Posterior cingulate gyrus (tissue), 11 donors: ENCODE results near the gene RBM4.
"Not testable (repeated sequence)": the region's sequence is repeated elsewhere in the genome, so short reads cannot be mapped to it uniquely, and the experiment has no call there.

Experiments used
- DNase-seq, 10 donors: peaks; one replicate each; pipeline versions ENCODE4 v3.0.0 to v3.0.0-alpha.2; 2020 to 2021; ENCODE audit warnings: mixed read lengths in 3 of 10
- intact Hi-C: fragments of 100-400 bp; cut with DNase I; formaldehyde crosslinking; loops from one replicate; pipeline ENCODE4 v1.15.1; 2023

The RBM4 gene

DNA sequence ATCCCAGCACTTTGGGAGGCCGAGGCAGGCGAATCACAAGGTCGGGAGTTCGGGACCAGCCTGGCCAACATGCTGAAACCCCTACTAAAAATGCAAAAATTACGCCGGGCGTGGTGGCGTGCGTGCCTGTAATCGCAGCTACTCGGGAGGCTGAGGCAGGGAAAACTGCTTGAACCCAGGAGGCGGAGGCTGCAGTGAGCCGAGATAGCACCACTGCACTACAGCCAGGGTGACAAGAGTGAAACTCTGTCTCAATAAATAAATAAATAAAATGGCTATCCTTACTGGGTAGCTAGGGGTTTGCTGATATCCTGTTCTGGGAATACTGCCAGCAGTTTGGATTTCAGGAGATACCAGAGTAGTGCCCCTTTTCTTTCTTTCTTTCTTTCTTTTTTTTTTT, 24.4 kb upstream of the RBM4 start:
- intact Hi-C loops: no loop called here
- peak in 2 of 10 donors; percentile 46 to 55 for DNase-seq

DNA sequence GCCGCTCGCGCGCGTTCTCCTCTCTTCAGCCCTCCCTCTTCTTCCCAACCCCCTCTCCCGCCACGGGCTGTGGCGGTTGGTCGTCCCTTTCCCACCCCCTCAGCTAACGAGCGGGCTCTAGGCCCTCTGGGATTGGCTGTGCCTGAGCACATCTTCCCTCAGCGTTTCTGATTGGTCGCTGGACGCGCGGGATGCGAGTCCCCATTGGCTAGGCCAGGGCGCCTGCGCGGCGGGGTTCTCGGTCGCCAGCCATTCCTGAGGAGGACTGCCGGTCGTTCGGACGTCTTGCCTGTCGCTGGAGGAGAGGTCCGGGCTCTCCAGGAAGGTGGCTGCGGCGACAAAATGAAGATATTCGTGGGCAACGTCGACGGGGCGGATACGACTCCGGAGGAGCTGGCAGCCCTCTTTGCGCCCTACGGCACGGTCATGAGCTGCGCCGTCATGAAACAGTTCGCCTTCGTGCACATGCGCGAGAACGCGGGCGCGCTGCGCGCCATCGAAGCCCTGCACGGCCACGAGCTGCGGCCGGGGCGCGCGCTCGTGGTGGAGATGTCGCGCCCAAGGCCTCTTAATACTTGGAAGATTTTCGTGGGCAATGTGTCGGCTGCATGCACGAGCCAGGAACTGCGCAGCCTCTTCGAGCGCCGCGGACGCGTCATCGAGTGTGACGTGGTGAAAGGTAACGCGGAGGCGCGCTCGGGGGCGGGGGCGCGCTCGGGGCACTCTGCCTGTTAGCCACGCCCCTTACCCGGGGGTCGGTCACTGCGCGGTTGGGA, 21.9 kb upstream of the RBM4 start, which contains the start of gene RBM14:
TSS of gene RBM14 (plus strand) at position 252 of the 776 bp plus-strand sequence. CDS start at position 343, 91 bp downstream.
- DNase-seq: peak; percentile 97 to 100 (median 98)
- intact Hi-C loops: loop anchor here (1.0 to 2.0 kb wide), 3 partner anchors 22 to 61 kb away; partner anchors contain the start of genes CCDC87, CCS, RBM4 and RBM4B

DNA sequence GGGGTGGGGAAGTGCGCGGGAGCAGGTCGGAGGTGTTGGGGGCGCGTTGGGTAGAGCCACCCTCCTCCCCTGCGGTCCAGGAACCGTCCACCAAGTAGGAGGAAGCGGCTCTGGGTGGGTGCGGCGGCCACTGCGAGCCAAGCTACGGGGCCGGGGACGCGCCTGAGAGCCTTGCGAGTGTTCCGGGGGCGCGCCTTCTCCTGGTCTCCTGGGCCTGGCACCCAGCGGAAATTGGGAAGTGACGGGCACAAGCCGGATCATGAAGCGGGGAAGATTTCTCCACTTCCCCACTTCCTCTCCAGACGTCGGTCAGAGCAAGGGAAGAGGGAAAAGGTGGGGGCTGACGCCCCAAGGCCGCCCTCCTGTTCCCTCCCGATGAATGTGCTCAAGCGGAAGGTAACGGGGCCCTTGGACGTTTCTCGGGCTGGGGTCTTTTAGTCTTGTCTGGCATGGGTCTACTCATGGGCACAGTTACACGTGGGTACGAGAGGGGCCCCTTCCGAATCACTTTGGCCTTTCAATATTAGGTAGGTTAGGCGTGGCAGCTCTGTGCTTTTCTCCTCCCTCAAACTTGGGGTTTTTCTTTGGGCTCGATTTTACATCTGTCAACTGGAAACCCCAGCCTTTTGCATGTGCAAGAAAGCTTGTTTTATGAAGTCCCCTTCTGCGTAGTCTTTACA, 21.2 kb upstream of the RBM4 start:
- DNase-seq: peak in 6 of 10 donors; percentile 29 to 88 (median 50)
- intact Hi-C loops: loop anchor here (2.0 kb wide), 1 partner anchor 24 kb away; the partner anchor contains the start of genes CCDC87 and CCS

DNA sequence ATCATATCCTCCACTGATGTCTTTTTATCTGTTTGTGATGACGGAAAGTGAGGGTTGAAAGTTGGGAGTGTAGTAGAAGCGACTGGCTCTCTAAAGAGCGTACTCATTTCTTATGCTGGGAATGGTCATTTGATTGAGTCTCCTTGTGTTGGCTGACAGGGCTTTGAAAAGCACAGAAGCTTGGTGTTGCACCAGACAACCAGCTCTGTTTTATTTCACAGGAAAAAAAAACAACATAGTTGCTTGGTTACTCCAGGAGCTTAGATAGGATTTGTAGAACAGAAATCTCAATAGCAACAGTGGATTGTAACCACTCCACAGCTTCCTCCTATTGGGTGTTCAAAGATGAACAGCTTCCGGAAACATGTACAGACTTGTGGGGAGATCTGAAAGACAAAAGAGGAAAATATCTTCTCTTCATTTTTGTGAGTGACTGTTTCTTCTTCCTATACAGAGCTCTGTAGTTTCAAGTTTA, 19.4 kb upstream of the RBM4 start:
- DNase-seq: no peak
- intact Hi-C loops: no loop called here

DNA sequence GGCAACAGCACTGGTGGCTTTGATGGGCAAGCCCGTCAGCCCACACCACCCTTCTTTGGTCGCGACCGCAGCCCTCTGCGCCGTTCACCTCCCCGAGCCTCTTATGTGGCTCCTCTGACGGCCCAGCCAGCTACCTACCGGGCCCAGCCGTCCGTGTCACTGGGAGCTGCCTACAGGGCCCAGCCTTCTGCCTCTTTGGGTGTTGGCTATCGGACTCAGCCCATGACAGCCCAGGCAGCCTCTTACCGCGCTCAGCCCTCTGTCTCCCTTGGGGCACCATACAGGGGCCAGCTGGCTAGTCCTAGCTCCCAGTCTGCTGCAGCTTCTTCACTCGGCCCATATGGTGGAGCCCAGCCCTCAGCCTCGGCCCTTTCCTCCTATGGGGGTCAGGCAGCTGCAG, 14.1 kb upstream of the RBM4 start:
- DNase-seq: peak in 1 of 10 donors; percentile 42
- intact Hi-C loops: no loop called here

DNA sequence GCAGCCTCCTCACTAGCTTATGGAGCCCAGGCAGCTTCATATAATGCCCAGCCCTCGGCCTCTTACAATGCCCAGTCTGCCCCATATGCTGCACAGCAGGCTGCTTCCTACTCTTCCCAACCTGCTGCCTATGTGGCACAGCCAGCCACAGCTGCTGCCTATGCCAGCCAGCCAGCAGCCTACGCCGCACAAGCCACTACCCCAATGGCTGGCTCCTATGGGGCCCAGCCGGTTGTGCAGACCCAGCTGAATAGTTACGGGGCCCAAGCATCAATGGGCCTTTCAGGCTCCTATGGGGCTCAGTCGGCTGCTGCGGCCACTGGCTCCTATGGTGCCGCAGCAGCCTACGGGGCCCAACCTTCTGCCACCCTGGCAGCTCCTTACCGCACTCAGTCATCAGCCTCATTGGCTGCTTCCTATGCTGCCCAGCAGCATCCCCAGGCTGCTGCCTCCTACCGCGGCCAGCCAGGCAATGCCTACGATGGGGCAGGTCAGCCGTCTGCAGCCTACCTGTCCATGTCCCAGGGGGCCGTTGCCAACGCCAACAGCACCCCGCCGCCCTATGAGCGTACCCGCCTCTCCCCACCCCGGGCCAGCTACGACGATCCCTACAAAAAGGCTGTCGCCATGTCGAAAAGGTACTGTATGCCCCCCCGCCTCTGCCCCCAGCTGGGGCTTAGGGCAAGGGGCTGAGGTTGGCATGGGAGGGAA, 13.3 kb upstream of the RBM4 start:
- intact Hi-C loops: no loop called here

DNA sequence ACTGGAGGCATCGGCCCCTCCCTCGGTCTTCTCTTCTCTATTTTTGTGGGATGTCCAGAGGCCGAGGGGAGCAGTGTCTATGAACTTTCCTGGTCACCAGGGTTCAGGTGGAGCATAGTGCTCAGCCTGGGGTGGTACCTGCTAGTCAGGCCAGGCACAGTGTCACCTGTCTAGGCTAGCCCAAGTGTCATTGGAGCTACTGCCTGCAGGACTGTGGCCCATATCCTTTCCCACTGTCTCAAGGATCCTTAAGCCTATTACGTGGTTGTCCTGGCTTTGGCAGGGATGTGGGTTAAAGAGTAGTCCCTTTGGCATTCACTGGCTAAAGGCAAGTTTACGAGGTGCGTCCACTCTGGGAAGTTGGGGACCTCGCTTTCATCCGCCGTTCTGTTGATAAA, 12.8 kb upstream of the RBM4 start:
- intact Hi-C loops: no loop called here
- DNase-seq: no peak

More for the DNA sequence above, 13.3 kb upstream of the RBM4 start:
- peak in 2 of 10 donors; percentile 60 to 79 for DNase-seq

DNA sequence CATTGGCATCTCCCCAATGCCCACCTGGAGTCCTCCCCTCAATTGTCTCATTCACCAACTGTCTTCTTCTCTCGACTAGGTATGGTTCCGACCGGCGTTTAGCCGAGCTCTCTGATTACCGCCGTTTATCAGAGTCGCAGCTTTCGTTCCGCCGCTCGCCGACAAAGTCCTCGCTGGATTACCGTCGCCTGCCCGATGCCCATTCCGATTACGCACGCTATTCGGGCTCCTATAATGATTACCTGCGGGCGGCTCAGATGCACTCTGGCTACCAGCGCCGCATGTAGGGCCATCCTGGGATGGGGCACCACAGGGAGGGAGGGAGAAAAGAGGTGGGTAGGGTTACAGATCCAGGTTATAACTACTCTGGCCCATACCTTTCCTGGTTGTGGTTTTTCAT, 12.1 kb upstream of the RBM4 start:
- DNase-seq: peak in 1 of 10 donors; percentile 59
- intact Hi-C loops: no loop called here

DNA sequence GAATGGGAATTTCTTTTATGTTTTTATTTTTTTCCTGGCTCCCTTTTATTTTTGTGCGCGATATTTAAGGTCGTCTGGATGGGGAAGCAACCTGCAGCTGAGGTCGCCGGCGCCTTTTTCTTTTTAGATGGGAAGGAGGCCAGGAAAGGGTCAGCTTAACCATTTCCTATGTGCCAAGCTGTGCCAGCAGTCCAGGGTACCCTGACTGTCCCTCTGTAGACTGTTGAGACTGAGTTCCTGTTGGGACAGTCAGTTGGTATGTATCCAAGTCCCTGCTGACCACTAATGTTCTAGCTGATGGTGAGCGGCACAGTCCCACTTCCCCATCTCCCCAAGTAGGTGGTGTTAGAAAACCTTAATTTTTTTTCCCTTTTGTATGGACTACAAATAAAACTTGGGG, 11.6 kb upstream of the RBM4 start:
- intact Hi-C loops: no loop called here
- peak in 1 of 10 donors; percentile 32 for DNase-seq

DNA sequence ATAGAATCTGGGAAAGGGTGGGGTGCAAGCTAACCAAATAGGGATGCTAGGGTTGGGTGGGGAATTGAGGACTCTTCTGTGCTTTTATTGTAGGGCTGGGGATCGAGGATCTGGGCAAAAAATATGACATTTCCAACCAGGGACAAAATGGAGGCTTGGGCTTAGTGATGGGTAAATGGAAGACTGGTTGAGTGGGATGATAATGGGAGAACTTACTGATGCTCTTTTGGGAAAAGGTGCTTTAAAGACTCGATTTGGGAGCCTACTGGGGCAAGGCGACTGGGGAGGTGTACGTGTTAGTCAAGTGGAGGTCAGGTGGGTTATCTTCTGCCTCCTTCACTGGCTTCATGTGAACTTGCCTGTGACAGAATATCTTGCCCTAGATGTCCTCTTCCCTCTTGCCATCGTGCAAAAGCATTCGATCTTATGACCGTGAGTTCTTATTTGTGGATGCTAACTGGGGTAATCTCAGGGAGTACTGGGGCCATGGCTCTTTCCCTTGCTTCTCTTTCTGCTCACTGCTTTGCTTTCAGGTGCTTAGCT, 10.4 kb upstream of the RBM4 start:
- no peak for DNase-seq
- intact Hi-C loops: no loop called here

DNA sequence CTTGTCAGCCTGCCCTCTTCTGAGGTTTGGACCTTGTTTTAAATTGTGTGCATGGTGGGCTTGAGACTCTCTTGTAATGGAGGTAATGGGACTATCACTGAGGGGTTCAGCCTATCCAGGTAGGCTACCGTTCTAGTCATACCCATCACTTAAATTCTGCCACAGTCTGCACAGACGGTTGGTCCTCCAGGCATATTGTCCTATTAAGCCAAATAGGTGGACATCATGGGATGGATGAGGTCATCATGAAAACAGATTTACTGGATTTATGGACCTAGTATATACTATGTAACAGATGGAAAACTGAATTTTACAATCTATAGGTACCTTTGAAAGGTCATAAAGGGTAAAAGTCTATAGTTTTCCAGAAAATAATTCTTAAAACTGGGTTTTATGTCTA, 9.1 kb upstream of the RBM4 start:
- no peak for DNase-seq
- intact Hi-C loops: no loop called here

DNA sequence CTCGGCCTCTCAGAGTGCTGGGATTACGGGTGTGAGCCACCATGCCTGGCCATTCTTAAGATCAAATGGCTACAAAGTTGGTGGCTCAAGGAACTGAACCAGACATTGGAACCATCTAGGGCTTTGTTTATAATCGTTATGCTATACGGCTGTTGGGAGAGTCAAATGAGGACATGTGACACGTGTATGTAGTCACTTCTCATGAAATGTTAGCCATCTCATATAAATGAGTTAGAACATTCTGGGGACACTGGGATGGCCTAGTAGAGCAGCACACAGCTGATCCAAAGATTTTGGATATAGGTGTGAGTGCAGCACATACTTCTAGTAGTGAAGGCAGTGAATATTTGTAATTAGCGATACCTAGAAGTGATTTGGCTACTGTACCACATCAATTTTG, 6.6 kb upstream of the RBM4 start:
- no peak for DNase-seq
- intact Hi-C loops: no loop called here

DNA sequence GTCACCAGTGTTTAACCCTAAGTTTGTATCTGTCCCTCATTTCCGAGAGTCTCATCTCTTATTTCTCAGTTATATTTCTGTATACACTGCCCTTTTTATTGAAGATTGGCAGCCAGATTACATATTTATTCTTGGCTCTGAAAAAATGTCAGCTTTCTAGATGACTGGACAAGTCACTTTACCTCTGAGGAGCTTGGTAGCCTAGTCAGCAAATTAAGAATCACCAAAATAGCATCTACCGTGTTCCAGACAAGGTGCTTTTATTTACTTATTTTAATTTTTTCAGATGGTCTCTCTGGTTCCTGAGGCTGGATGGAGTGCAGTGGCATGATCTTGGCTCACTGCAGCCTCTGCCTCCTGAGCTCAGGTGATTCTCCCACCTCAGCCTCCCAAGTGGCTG, 5.6 kb upstream of the RBM4 start:
- intact Hi-C loops: no loop called here
- no peak for DNase-seq

DNA sequence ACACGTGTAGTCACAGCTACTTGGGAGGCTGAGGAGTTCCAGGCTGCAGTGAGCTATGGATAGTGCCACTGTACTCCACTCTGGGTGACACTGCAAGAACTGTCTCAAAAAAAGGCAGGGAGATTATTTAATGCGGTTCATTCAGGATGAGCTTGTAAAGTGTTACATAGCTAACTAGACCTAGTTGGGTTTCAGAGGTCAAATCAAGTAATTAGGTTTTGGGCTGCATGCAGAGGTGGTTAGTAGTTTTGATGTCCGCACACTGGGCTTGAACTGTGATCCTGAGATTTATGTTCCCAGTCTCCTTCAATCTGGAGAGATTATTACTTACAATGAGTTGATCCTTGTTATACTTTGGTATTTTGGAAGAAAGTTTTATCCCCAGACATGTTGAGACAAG, 2.1 kb upstream of the RBM4 start:
- no peak for DNase-seq
- intact Hi-C loops: no loop called here

DNA sequence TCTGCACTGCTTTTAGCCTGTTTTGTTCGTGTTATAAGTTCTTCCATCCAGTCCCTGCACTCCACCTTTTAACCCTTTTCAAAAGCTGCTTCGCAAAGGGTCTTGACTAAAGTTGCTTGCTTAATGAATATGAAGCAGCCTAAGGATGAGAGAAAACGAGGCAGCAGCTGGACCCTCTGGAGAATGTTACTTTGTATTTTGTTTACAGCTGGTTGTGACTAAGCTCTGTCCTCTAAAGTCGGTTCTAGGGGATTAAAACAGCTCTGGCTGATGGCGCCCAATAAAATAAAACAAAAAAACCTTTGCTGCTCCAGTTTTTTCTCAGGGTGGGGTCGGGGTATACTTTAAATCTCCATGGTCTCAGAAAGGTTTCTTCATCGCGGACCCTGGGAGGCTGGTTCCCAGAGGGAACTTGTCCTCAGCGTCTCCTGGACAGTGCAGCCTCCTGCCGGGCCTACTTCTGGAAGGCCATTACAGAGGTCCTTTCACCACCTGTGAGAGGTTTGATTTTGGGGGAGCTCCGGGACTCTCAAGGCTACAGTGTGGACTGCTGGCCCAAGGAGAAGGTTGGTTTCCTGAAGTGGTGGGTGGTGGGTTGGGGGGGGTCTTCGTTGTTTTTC, 836 bp upstream of the RBM4 start:
- DNase-seq: no peak

DNA sequence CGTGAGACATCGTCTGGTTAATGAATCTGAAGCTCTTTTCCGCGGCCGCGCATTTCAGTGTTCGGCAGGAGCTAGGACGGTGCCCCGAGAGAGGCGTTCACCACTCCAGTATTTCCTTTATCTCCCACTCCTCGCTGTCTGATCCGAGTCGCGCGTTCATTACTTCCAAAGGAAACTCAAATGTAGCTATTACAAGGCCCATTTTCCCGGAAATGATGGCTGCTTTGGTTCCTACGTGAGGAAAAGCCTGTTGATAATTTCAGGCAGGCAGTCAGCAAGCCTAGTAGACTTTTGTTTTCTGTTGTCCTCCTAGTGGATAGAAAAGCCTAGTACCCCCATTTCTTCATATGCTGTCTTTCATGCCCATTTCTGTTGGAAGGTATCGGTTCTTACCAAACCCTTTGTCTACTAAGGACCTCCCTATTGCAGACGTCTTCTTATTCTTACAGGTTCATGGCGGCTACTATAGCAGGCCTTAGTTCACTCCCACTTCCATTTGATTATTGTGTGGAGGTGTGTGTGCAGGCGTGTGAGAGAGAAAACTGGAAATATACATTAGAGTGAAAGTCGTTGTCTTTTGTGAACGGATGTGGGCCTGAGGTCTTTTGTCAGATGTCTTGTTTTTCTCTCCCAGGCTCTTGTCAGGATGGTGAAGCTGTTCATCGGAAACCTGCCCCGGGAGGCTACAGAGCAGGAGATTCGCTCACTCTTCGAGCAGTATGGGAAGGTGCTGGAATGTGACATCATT, 737 bp downstream of the RBM4 start:
- peak in 2 of 10 donors; percentile 36 to 58 for DNase-seq
- intact Hi-C loops: loop anchor here (2.0 kb wide), 1 partner anchor 46 kb away; the partner anchor contains the start of genes CCDC87 and CCS

More for the DNA sequence above, 836 bp upstream of the RBM4 start:
- intact Hi-C loops: loop anchor here (1.0 to 2.0 kb wide), 3 partner anchors 21 to 45 kb away; partner anchors contain the start of genes CCDC87, CCS, RBM14 and RBM4B

DNA sequence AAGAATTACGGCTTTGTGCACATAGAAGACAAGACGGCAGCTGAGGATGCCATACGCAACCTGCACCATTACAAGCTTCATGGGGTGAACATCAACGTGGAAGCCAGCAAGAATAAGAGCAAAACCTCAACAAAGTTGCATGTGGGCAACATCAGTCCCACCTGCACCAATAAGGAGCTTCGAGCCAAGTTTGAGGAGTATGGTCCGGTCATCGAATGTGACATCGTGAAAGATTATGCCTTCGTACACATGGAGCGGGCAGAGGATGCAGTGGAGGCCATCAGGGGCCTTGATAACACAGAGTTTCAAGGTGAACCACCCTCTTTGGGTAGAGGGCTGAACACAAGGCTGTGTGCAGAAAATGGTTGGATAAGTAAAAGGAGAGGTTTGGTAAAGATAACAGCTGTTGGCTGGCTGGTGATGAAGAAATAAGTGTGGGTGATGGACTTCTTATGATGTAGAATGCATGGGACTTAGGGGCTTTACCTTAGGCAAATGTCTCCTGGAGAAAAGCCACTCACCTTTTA, 1.4 kb downstream of the RBM4 start:
- not testable (repeated sequence) for DNase-seq
- intact Hi-C loops: loop anchor here (2.0 kb wide), 1 partner anchor 47 kb away; the partner anchor contains the start of genes CCDC87 and CCS

DNA sequence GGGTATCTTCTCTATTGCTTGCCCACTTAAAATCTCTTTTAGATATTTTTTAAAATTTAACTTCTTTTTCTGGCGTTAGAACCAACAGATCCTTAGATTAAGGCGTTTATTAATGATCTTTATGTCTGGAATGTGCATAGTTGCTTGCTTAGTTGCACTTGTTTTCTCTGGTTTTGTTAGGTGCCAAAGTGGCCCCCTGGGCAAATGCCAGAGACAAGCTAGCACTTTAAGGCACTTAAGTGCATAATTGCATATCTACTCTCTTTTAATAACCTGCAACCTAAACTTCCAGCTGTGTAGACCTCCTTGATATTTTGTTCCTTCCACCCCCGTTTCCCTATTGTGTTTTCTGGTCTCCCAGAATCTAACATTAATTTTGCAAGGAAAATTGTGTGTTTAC, 3.3 kb downstream of the RBM4 start:
- intact Hi-C loops: no loop called here
- DNase-seq: no peak
